ENCODE data around the gene ZMIZ1.

Gene ZMIZ1

GRCh38 chr10:79182781-79183467 is 114.2 kb downstream of the ZMIZ1 start:
- no peaks in the 10 kb centered on the region for H3K9me3 ChIP-seq (ENCODE audit: control insufficient read depth, low read depth, low read length)
- H3K27ac ChIP-seq (ENCODE audit: low read length) = no peak overlapping the region
- H3K36me3 ChIP-seq (ENCODE audit: control insufficient read depth, low read depth, low read length) = no peaks in the 10 kb centered on the region
- no peaks in the 10 kb centered on the region for H3K27me3 ChIP-seq (ENCODE audit: control insufficient read depth, insufficient read depth, low read length)
- peaks cover 41% of the 10 kb centered on the region for H3K4me1 ChIP-seq (ENCODE audit: control insufficient read depth, low read depth, low read length)
- H3K4me3 ChIP-seq (ENCODE audit: low read length) = no peak overlapping the region
- H3K9ac ChIP-seq (ENCODE audit: low read length) = no peak overlapping the region

- H3K27me3 ChIP-seq (ENCODE audit: control insufficient read depth, insufficient read depth, low read length) = no peaks in the 10 kb centered on the region
- no peaks in the 10 kb centered on the region for H3K9me3 ChIP-seq (ENCODE audit: control insufficient read depth, low read depth, low read length)
- H3K9ac ChIP-seq (ENCODE audit: low read length) = no peak overlapping the region
- no peak overlapping the region for H3K27ac ChIP-seq (ENCODE audit: low read length)
- H3K4me3 ChIP-seq (ENCODE audit: low read length) = no peak overlapping the region
- no peaks in the 10 kb centered on the region for H3K36me3 ChIP-seq (ENCODE audit: control insufficient read depth, low read depth, low read length)
- peaks cover 40% of the 10 kb centered on the region for H3K4me1 ChIP-seq (ENCODE audit: control insufficient read depth, low read depth, low read length)
Measured at GRCh38 chr10:79183468-79183865, 114.7 kb downstream of the ZMIZ1 start.

GRCh38 chr10:79184145-79184625 is 115.4 kb downstream of the ZMIZ1 start:
- no peaks in the 10 kb centered on the region for H3K27me3 ChIP-seq (ENCODE audit: control insufficient read depth, insufficient read depth, low read length)
- no peak overlapping the region for H3K4me3 ChIP-seq (ENCODE audit: low read length)
- H3K9ac ChIP-seq (ENCODE audit: low read length) = no peak overlapping the region
- no peaks in the 10 kb centered on the region for H3K36me3 ChIP-seq (ENCODE audit: control insufficient read depth, low read depth, low read length)
- H3K27ac ChIP-seq (ENCODE audit: low read length) = no peak overlapping the region
- peaks cover 33% of the 10 kb centered on the region for H3K4me1 ChIP-seq (ENCODE audit: control insufficient read depth, low read depth, low read length)
- H3K9me3 ChIP-seq (ENCODE audit: control insufficient read depth, low read depth, low read length) = no peaks in the 10 kb centered on the region

- H3K27ac ChIP-seq (ENCODE audit: low read length) = no peak overlapping the region
- peak overlapping the region; percentile 43 for H3K9ac ChIP-seq (ENCODE audit: low read length)
- no peaks in the 10 kb centered on the region for H3K36me3 ChIP-seq (ENCODE audit: control insufficient read depth, low read depth, low read length)
- no peak overlapping the region for H3K4me3 ChIP-seq (ENCODE audit: low read length)
- H3K27me3 ChIP-seq (ENCODE audit: control insufficient read depth, insufficient read depth, low read length) = no peaks in the 10 kb centered on the region
- peaks cover 28% of the 10 kb centered on the region for H3K4me1 ChIP-seq (ENCODE audit: control insufficient read depth, low read depth, low read length)
- H3K9me3 ChIP-seq (ENCODE audit: control insufficient read depth, low read depth, low read length) = no peaks in the 10 kb centered on the region
Measured at GRCh38 chr10:79184657-79185056, 115.9 kb downstream of the ZMIZ1 start.

- H3K36me3 ChIP-seq (ENCODE audit: control insufficient read depth, low read depth, low read length) = no peaks in the 10 kb centered on the region
- peak overlapping the region; percentile 43 for H3K9ac ChIP-seq (ENCODE audit: low read length)
- H3K9me3 ChIP-seq (ENCODE audit: control insufficient read depth, low read depth, low read length) = no peaks in the 10 kb centered on the region
- H3K4me3 ChIP-seq (ENCODE audit: low read length) = no peak overlapping the region
- peaks cover 27% of the 10 kb centered on the region for H3K4me1 ChIP-seq (ENCODE audit: control insufficient read depth, low read depth, low read length)
- H3K27ac ChIP-seq (ENCODE audit: low read length) = peak overlapping the region; percentile 75
- no peaks in the 10 kb centered on the region for H3K27me3 ChIP-seq (ENCODE audit: control insufficient read depth, insufficient read depth, low read length)
Measured at GRCh38 chr10:79185067-79185774, 116.5 kb downstream of the ZMIZ1 start.

GRCh38 chr10:79185796-79186374 is 117.1 kb downstream of the ZMIZ1 start:
- no peaks in the 10 kb centered on the region for H3K27me3 ChIP-seq (ENCODE audit: control insufficient read depth, insufficient read depth, low read length)

GRCh38 chr10:79186486-79187120 is 117.8 kb downstream of the ZMIZ1 start:
- no peaks in the 10 kb centered on the region for H3K36me3 ChIP-seq (ENCODE audit: control insufficient read depth, low read depth, low read length)
- no peaks in the 10 kb centered on the region for H3K9me3 ChIP-seq (ENCODE audit: control insufficient read depth, low read depth, low read length)
- no peaks in the 10 kb centered on the region for H3K27me3 ChIP-seq (ENCODE audit: control insufficient read depth, insufficient read depth, low read length)
- no peak overlapping the region for H3K9ac ChIP-seq (ENCODE audit: low read length)
- H3K27ac ChIP-seq (ENCODE audit: low read length) = no peak overlapping the region
- peaks cover 27% of the 10 kb centered on the region for H3K4me1 ChIP-seq (ENCODE audit: control insufficient read depth, low read depth, low read length)
- H3K4me3 ChIP-seq (ENCODE audit: low read length) = no peak overlapping the region

More at GRCh38 chr10:79185796-79186374, 117.1 kb downstream of the ZMIZ1 start:
- Histone ChIP-seq H3K9me3 (ENCODE audit: control insufficient read depth, low read depth, low read length) (no peaks in the 10 kb centered on the region), H3K9ac (ENCODE audit: low read length) (no peak overlapping the region), H3K4me1 (ENCODE audit: control insufficient read depth, low read depth, low read length) (peaks cover 27% of the 10 kb centered on the region), H3K4me3 (ENCODE audit: low read length) (no peak overlapping the region), H3K27ac (ENCODE audit: low read length) (no peak overlapping the region), H3K36me3 (ENCODE audit: control insufficient read depth, low read depth, low read length) (no peaks in the 10 kb centered on the region)

- Histone ChIP-seq H3K27me3 (ENCODE audit: control insufficient read depth, insufficient read depth, low read length) (no peaks in the 10 kb centered on the region), H3K36me3 (ENCODE audit: control insufficient read depth, low read depth, low read length) (no peaks in the 10 kb centered on the region), H3K4me3 (ENCODE audit: low read length) (no peak overlapping the region), H3K4me1 (ENCODE audit: control insufficient read depth, low read depth, low read length) (peaks cover 27% of the 10 kb centered on the region), H3K27ac (ENCODE audit: low read length) (no peak overlapping the region), H3K9ac (ENCODE audit: low read length) (no peak overlapping the region), H3K9me3 (ENCODE audit: control insufficient read depth, low read depth, low read length) (no peaks in the 10 kb centered on the region)
Measured at GRCh38 chr10:79187121-79187940, 118.6 kb downstream of the ZMIZ1 start.

- H3K4me3 ChIP-seq (ENCODE audit: low read length) = no peak overlapping the region
- H3K27me3 ChIP-seq (ENCODE audit: control insufficient read depth, insufficient read depth, low read length) = no peaks in the 10 kb centered on the region
- H3K9ac ChIP-seq (ENCODE audit: low read length) = no peak overlapping the region
- H3K9me3 ChIP-seq (ENCODE audit: control insufficient read depth, low read depth, low read length) = no peaks in the 10 kb centered on the region
- peaks cover 27% of the 10 kb centered on the region for H3K4me1 ChIP-seq (ENCODE audit: control insufficient read depth, low read depth, low read length)
- H3K36me3 ChIP-seq (ENCODE audit: control insufficient read depth, low read depth, low read length) = no peaks in the 10 kb centered on the region
- no peak overlapping the region for H3K27ac ChIP-seq (ENCODE audit: low read length)
Measured at GRCh38 chr10:79188154-79188965, 119.6 kb downstream of the ZMIZ1 start.

GRCh38 chr10:79189181-79189580 is 120.4 kb downstream of the ZMIZ1 start:
- Histone ChIP-seq H3K27ac (ENCODE audit: low read length) (no peak overlapping the region), H3K36me3 (ENCODE audit: control insufficient read depth, low read depth, low read length) (no peaks in the 10 kb centered on the region), H3K4me1 (ENCODE audit: control insufficient read depth, low read depth, low read length) (peaks cover 23% of the 10 kb centered on the region)

More at GRCh38 chr10:79189181-79189580, 120.4 kb downstream of the ZMIZ1 start:
- Histone ChIP-seq H3K27me3 (ENCODE audit: control insufficient read depth, insufficient read depth, low read length) (no peaks in the 10 kb centered on the region), H3K9me3 (ENCODE audit: control insufficient read depth, low read depth, low read length) (no peaks in the 10 kb centered on the region), H3K9ac (ENCODE audit: low read length) (no peak overlapping the region), H3K4me3 (ENCODE audit: low read length) (no peak overlapping the region)
